Stimulated activated naive CD4-positive, alpha-beta T cell treated with Interleukin-2 at 50 U/mL for 16 hours (primary cell): ENCODE data around the gene CTNNAL1.
"Not testable (repeated sequence)": the region's sequence is repeated elsewhere in the genome, so short reads cannot be mapped to it uniquely, and the experiment has no call there.

ENCODE experiments used
- DNase-seq: peaks from one replicate; lab custom pipeline; 2025; lab: John Stamatoyannopoulos, UW

Gene CTNNAL1, protein sequence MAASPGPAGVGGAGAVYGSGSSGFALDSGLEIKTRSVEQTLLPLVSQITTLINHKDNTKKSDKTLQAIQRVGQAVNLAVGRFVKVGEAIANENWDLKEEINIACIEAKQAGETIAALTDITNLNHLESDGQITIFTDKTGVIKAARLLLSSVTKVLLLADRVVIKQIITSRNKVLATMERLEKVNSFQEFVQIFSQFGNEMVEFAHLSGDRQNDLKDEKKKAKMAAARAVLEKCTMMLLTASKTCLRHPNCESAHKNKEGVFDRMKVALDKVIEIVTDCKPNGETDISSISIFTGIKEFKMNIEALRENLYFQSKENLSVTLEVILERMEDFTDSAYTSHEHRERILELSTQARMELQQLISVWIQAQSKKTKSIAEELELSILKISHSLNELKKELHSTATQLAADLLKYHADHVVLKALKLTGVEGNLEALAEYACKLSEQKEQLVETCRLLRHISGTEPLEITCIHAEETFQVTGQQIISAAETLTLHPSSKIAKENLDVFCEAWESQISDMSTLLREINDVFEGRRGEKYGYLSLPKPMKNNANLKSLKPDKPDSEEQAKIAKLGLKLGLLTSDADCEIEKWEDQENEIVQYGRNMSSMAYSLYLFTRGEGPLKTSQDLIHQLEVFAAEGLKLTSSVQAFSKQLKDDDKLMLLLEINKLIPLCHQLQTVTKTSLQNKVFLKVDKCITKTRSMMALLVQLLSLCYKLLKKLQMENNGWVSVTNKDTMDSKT

DNA sequence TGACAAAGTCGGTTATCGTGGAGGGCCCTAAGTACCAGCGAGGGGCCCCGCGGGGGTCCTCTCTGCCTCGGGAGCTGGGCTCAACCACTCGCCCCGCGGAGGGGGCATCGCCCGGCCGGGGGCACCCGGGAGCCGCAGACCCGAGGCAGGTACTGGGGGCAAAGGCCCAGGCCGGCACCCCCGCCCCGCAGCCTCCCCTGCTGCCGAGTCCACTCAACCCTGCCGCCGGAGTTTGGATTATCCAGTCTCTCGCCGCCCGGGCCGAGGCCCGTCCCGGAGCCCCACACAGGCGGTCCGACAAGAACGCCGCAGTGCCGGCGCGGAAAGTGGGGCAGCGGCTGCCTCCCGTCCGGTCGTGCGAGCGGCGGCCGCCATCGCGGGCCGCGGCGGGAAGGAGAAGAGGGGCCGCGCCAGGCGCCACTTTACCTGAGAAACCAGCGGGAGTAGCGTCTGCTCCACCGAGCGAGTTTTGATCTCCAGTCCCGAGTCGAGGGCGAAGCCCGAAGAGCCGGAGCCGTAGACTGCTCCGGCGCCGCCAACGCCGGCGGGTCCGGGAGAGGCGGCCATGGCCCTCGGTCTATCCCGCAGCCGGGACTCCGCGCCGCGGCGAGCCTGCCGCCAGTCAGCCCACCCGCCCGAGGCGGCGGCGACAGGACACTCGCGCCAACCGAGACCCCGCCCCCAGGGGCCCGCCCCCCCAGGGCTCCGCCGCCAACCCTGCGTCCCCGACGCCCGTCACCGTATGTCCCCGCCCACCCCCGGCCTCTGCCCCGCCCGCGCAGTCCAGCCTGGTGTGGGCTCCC, at the start of gene CTNNAL1:
TSS of gene CTNNAL1 (minus strand) at position 624 of the 803 bp plus-strand sequence. CDS start at position 567, 57 bp downstream.
- DNase-seq, result peak; percentile 85

DNA sequence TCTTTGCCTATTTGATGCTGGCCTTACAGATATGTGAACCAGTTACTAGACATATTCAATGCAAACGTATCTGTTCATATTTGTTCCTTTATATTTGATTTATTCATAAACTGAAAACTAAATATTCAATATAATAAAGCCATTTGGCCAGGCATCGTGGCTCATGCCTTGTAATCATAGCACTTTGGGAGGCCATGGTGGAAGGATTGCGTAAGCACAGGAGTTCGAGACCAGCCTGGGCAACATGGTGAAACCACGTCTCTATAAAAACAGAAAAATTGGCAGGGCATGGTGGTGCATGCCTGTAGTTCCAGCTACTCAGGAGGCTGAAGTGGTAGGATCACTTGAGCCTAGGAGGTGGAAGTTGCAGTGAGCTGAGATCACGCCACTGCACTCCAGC, 49.2 kb upstream of the CTNNAL1 start:
- no peak for DNase-seq

DNA sequence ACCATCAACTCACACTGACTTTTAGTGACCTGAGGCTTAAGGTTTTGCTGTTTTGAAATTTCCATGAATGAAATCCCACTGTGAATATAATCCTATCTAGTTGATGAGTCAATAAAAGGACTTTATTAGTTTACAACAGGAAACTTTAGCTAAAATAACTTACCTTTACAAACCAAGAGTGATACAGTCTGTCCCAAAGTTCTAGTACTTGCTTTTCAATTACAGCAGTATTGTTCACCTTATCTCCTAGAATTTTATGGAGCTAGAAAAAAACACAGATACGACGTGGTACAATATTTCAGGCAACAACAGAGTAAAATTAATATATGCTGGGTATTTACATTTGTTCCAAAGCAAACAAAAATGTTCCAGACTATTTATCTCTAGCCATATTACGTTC, 46.9 kb upstream of the CTNNAL1 start:
- DNase-seq, result no peak

DNA sequence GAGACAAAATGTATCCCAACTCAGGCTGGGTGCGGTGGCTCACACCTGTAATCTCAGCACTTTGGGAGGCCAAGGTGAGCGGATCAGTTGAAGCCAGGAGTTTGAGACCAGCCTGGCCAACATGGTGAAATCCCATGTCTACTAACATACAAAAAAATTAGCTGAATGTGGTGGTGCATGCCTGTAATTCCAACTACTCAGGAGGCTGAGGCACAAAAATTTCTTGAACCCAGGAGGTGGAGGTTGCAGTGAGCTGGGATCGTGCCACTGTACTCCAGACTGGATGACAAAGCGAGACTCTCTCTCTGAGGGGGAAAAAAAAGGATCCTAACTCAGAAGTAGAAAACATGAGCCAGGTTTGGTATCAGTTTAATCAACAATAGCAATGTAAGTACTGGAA, 39.8 kb upstream of the CTNNAL1 start:
- not testable (repeated sequence) for DNase-seq

DNA sequence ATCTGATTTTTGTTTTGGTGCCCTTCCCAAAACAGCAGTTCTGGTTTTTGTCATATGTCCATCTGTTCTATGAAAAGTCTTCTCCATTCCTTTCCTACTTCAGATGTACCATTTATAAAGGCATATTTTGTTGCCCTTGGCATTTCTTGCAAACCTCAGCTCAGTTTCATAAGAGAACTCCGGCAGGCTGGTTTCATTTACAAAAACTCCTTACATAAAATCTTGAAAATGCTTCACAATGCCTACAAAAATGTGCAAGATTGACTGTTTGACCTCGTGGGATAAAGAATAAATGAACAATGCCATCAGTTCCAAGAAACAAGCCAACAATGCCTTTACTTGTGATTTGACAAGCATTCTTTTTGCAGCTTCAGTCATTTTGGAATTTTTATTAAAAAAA, 39.1 kb upstream of the CTNNAL1 start:
- DNase-seq, result no peak

DNA sequence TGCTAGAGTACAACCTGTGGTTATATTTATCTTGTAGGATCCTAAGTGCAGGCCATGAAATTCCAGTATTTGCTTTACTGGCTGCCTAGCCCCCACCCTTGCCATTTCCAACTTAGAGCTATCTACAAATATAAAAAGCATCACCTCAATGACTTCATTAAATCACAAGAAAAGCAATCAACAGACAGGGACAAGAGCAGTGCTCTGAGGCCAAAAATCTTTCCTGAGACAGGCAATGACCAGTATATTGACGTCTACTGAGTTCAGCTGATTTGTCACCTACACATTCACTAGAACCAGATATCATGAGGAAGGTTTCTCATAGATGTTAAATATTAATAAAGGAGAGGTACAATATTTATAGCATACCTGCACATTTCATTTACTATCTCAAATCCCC, 38.4 kb upstream of the CTNNAL1 start:
- no peak for DNase-seq

DNA sequence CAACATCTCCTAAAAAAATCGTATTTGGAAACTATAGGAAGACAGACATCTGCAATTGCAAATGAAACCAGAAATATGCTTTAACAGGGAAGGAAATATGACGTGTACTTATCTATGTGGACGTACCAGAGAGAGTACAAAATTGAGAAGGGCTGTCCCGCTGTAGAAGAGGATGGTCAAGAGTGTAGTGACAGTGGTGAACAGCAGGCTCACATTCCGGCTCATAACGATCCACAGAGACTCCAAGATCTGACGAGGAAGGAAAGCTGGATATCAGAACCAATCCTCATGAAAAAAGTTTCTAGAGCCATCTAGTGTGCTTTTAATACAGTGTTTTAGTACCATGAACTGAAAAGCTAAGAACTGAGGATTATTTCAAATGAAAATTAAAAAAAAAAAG, 37.1 kb upstream of the CTNNAL1 start:
- DNase-seq, result no peak

DNA sequence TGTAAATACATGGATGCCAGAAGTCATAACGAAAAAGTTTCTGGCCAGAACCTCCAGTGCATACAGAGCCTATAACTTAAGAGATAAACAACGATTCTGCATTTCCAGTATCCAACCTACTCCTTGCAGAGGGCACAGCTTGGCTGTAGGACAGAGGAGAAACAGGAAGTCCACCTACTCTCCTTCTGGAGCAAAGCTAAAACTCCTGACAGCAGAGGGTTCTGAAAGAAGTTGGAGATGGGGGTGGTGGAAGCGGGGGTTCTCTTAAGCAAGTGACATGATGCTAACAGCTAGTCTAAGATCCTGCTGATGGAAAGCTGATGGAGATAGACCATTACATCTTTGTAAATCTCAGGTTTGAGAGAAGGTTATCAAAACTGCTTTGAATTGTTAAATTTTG, 35.5 kb upstream of the CTNNAL1 start:
- no peak for DNase-seq

DNA sequence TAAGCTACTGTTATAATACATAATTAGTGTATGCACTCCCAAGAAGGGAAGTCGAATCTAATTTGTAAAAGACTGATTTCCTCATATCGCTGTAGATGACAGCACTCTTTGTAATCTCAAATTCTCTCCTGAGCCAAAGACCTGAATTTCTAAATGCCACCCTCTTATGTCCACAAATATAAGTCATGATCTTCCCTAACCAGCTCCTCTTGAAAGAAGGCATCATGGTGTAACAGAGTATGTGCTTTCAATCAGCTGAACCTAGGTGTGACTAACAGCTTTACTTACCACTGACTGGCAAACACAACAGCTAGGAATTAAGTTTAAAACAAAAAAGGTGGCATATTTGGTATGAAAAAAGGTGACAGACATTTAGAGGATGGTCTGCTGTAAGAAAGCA, 34.0 kb upstream of the CTNNAL1 start:
- no peak for DNase-seq

DNA sequence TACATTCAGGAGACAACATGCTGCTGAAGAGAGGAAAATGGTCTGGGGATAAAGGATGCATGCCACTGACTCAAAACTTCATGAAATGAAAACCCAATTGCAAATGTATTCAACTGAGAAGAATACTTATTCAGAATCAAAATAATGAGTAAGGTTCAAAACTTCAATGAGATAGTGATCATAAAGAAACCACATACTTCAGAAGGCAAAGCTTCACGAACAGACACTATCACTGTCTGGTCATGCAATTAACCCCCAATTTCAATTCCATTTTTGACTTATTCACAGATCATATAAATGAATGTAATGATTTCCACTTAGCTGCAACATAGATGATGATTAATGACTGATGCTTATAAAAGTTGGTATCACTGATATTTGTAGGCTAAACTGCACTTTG, 33.0 kb upstream of the CTNNAL1 start:
- no peak for DNase-seq

DNA sequence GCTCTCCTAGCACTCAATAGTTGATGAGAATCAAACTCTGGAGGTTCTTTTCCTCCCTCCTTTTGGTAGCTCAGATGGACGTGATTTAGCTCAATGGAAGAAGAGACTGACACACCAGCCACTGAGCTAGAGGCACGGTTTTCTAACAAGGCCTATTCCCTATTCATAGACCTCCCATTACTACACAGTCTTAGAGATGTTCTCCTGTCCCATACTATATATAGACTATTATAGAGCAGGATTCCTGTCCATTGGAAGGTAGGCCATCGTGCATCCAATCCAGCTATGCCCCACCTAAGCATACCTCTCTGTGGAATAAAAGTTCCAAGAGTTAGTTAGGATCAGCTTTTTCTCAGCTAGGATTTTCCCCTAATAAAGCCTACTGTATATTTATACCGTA, 30.3 kb upstream of the CTNNAL1 start:
- DNase-seq, result no peak

DNA sequence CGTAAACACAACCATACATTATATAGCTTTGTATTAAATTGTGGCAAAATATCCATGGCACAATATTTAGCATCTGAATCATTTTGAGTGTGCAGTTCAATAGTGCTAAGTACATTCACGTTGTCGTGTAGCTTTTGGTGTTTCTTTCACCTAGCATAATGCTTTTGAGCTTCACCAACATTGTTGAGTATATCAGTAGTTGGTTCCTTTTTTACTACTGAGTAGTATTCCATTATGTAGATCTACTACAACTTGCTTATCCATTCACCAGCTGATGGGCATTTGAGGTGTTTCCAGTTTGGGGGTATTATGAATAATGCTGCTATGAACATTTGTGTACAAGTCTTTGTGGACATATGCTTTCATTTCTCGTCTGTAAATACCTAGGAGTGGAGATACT, 27.3 kb upstream of the CTNNAL1 start:
- no peak for DNase-seq

DNA sequence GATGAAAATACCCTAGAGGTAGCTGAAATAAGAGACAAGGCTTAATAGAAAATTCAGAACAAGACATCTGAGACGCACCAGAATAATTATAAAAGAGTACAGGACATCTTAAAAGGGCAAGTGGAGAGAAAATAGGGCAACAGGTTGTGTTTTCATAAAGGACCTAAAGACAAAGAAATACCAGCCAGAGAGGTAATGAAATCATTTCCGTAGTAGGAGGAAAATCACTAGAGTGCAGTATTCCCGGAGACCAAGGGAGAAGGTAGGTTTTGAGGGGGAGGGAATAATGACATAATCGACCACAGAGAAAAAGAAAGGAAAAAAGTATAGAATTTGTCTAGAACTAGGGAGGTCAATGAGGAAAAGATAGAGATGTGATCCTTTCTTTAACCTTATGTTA, 26.2 kb upstream of the CTNNAL1 start:
- no peak for DNase-seq

DNA sequence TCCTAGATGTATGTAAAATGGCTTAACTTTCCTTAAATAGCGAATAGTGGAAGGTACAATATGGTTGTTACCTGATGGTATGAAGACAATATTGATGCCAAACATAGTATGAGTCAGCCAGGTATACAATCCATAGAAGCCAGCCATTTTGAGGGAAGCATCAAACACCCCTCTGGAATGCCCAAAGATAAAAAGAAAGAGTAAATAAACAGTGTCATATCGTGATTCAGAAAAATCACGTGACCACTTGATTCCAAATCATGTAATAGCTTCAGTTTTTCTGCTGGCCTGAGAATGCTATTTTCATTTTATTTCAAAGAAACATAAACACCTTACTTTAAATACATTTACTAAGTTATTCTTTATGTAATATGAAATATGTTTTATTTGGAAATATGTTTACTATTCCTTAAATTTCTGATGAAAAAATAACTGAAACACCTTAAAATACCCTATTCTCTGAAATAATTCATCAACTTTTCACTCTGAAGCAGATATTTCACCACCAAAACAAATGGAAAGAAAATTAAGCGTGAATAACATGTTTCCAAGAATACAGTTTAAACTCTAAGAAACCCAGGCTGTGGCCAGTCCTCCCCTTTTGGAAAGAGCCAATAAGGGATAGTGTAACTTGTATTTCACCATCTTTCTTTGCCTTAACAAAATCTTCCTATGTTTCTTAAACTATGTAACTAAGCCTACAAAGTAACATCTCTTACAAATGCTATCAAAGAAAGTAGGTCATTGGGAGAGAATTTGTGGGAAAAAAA, 24.8 kb upstream of the CTNNAL1 start:
- no peak for DNase-seq

DNA sequence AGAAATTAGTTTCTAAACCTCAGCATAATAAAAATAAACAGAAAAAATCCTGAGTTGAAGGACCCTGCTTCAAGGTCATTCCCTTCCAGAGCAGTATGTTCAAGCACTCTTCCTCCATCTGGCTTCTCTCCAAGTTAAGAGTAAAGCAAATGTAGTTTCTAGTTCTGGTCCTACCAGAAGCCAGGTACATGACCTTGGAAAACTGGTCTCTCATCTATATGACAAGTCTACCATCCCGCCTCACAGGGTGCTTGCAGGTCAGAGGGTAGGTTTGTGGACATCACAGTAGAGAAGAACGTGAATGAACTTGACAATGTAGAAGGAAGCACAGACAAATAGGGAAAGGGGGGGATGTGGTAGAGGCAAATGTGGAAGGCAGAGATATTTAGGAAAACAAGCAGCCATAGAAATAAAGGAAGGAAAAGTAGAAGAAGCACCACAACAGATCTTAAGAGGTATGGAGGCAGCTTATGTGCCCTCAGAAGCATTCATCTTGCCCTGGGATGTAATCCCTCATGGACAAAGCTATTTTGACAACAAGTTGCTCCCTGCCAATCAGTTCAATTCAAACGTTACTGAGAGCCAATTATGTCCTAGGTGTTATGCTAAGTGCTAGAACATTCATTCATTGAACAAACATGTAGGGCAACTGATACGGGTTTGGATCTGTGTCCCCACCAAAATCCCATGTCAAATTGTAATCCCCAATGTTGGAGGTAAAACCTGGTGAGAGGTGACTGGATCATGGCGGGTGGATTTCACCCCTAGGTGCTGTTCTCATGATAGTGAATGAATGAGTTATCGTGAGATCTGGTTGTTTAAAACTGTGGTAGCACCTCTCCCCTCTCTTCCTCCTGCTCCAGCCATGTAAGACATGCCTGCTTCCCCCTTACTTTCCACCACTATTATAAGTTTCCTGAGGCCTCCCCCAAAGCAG, 23.7 kb upstream of the CTNNAL1 start:
- no peak for DNase-seq

DNA sequence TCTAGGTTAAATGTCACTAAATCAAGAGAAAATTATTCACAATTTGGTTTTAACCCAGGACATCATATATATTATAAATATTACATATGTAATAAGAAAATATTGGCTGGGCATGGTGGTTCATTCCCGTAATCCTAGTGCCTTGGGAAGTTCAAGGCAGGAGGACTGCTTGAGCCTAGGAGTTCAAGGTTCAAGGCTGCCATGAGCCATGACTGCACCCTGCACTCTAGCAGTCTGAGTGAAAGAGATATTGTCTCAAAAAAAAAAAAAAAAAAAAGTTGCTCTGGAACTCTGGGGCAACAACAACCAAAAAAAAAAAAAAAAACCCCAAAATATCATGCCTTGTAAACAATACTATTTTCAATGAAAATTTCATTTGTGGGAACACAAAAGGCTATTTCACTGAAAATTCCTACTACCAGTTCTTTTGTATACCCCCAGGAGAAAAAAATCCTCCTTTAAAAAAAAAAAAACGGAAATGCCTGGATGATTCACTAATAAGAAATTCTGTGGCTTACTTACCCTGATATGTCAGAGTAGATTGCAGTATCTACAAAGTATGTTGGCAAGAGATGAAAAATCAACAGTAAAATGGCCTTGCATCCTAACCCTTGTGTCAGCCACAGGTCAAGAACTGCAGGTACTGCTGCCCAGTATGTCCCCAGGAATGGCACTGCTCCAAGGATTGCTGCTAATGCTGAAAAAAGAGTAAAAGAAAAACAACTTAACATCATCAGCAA, 22.6 kb upstream of the CTNNAL1 start:
- no peak for DNase-seq

DNA sequence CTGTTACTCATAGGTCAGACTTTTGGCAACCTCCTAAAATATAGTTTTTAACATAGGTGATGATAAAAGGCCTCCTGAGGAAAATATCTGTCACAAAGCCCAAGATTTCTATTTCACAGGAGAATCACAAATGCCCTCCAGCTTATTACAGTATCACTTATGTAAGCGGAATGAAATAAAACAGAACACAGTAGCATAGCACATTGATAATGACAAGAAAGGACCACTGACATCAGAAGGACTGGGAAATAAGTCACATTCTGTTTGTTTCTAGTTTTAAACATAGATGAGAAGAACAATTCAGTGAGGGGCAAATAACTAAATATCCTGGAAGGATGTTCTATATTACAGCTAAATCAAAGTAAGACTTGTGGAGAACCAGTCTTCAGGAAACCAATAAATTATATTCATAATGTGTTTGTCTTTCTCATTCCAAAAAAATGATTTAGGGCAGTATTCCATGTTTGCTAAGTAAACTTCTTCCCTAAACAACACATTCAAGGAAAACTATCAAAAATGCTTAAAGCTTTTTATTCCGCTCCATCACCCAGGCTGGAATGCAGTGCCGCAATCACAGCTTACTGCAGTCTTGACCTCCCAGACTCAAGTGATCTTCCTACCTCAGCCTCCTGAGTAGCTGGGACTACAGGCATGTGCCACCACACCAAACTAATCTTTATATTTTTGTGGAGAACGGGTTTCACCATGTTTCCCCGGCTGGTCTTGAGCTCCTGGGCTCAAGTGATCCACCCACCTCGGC, 20.8 kb upstream of the CTNNAL1 start:
- DNase-seq, result no peak

DNA sequence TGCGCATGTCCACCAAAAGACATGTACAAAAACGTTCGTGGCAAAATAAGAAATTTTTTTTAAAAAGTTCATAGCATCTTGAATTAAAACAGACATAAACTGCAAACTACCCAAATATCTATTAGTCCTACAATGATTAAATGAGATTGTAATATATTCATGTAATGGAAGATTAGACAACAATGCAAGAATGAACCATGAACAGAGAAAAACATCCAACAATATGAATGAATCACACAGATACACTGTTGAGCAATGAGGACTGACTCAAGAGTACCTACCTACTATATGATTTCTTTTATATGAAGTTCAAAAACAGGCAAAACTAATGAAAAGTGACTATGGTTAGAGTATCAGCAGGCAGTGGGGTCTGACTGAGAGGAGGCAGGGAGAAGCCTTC, 17.9 kb upstream of the CTNNAL1 start:
- DNase-seq, result no peak

DNA sequence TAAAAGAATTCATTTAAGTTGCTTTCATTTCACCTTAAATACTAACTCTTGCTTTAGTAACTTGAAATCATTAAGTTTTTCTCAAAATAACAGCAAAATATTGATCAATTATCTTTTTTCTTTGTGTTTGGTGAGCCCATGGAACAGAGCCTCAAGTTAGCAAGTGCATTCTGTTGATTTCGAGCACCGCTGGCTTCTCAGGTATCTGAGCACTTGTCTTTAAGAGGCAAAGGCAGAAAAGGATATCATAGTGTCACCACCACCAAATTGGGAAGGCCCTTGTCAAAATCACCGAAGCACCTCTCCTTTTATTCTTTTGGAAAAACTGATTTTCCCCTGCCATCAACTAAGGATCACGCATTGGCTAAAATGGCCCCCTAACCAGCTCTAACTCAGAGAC, 17.1 kb upstream of the CTNNAL1 start:
- DNase-seq, result no peak
